ENCODE data around the gene RBM12. TPM values are rescaled to one million over a fixed set of nuclear protein-coding genes. Genes with fewer than 3 reads are reported as not detected.

RBM12 gene
- total and polyA plus RNA-seq, 2 donors (not counting 1 experiment from before 2014, with no cell fraction given), result 52.7 to 144 TPM

DNA sequence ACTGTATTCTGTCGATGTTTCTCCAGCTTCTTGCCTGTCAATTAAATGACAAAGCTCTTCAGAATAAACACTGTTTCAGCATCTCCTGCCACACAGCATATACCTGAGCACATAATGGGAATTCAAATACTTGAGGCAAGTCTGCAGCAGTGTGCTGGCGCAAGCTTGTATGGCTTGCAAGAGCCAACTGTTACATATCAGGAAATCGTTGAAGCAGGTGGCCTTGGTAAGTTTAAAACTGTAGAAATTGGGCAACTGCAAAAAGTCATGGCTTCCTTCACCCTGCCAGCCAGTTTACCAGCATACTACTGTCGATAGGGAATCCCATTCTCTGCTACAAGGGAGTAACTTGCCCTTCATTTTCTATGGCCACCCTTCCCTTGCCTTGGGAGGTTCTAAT lies 23.0 kb downstream of the RBM12 start:
- no peaks in the 10 kb centered on the region for H3K27me3 ChIP-seq (replicated peaks in 1 of 4; ENCODE audit: control extremely low read depth in 1 of 4, control insufficient read depth in 3 of 4, insufficient read depth in 4 of 4, low read length in 3 of 4)
- no peaks in the 10 kb centered on the region for H3K4me1 ChIP-seq (ENCODE audit: control insufficient read depth in 2 of 2, insufficient read depth in 2 of 2, low read length in 2 of 2)
- Mint-ChIP-seq H3K27ac (no peak overlapping the region), H3K4me1 (peaks cover 68% of the 10 kb centered on the region), H3K27me3 (no peaks in the 10 kb centered on the region), H3K4me3 (no peak overlapping the region), H3K9me3 (ENCODE audit: insufficient read depth) (no peaks in the 10 kb centered on the region)
- ChIA-PET CTCF (no interaction called here), POLR2A (no interaction called here)
- H3K9ac ChIP-seq (ENCODE audit: low read length), result no peak overlapping the region
- peaks cover 72% of the 10 kb centered on the region for H4K20me1 ChIP-seq (ENCODE audit: control insufficient read depth, insufficient read depth, low read length, poor library complexity, severe bottlenecking)
- no peak overlapping the region for H2AFZ ChIP-seq (ENCODE audit: insufficient read depth, low read depth, low read length, poor library complexity, severe bottlenecking)
- no peak overlapping the region for H3K4me2 ChIP-seq (replicated peaks; ENCODE audit: low read depth, low read length, poor library complexity, severe bottlenecking)
- no peaks in the 10 kb centered on the region for H3K36me3 ChIP-seq (replicated peaks in 1 of 2; ENCODE audit: control extremely low read depth in 1 of 2, control insufficient read depth in 1 of 2, extremely low read depth in 1 of 2, insufficient read depth in 2 of 2, low read length in 1 of 2)
- DNase-seq, result no peak
- TF ChIP-seq, protein P1, sequence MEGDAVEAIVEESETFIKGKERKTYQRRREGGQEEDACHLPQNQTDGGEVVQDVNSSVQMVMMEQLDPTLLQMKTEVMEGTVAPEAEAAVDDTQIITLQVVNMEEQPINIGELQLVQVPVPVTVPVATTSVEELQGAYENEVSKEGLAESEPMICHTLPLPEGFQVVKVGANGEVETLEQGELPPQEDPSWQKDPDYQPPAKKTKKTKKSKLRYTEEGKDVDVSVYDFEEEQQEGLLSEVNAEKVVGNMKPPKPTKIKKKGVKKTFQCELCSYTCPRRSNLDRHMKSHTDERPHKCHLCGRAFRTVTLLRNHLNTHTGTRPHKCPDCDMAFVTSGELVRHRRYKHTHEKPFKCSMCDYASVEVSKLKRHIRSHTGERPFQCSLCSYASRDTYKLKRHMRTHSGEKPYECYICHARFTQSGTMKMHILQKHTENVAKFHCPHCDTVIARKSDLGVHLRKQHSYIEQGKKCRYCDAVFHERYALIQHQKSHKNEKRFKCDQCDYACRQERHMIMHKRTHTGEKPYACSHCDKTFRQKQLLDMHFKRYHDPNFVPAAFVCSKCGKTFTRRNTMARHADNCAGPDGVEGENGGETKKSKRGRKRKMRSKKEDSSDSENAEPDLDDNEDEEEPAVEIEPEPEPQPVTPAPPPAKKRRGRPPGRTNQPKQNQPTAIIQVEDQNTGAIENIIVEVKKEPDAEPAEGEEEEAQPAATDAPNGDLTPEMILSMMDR (IDR thresholded peaks at IDR 0.05), result no peak
- TF ChIP-seq EZH2 (IDR thresholded peaks at IDR 0.05; ENCODE audit: borderline replicate concordance, insufficient read depth, low read depth, low read length, poor library complexity, severe bottlenecking), result no peak
- 94% methylated on average over 2 of the region's 4 CpGs for WGBS (ENCODE audit: insufficient coverage)
- no peak for ATAC-seq (ENCODE audit: low read depth)
- no peak overlapping the region for H3K27ac ChIP-seq (ENCODE audit: low read length in 2 of 2)
- H3K4me3 ChIP-seq (ENCODE audit: control extremely low read depth in 1 of 5, extremely low read depth in 1 of 5, insufficient read depth in 1 of 5, low read depth in 2 of 5, low read length in 4 of 5), result no peak overlapping the region
- H3K9me3 ChIP-seq (ENCODE audit: control extremely low read depth in 1 of 3, control insufficient read depth in 2 of 3, insufficient read depth in 1 of 3, low read length in 2 of 3), result no peaks in the 10 kb centered on the region
- H3K79me2 ChIP-seq (ENCODE audit: control insufficient read depth, insufficient read depth, low read length), result peaks cover 97% of the 10 kb centered on the region
- intact Hi-C loops (cut with micrococcal nuclease), result no loop called here

DNA sequence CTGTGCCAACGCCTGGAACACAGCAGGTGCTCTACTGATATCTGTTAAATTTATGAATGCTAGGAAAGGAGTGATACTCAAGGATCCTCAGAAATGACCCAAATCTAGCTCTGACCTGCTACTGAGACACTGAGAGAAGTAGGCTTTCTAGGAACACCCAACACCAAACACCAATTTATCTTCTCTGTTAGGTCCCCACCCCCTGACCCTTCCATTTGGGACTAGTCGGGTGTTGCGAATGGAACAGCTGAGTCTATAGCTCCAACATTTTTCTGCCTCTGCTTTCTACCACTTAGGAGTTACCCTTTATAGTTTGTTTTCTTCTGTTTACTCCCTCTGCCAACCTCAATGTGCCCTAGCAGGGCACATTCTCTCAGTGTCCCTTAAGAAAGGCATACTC lies 24.0 kb downstream of the RBM12 start:
- ChIA-PET POLR2A (no interaction called here), CTCF (interaction anchor here (0.8 to 1.6 kb wide), 2 partner anchors 17 to 40 kb away, joined by 3 read pairs; no protein-coding TSS in a partner anchor)
- Histone ChIP-seq H3K27ac (ENCODE audit: low read length in 2 of 2) (no peak overlapping the region), H3K4me3 (ENCODE audit: control extremely low read depth in 1 of 5, extremely low read depth in 1 of 5, insufficient read depth in 1 of 5, low read depth in 2 of 5, low read length in 4 of 5) (no peak overlapping the region), H4K20me1 (ENCODE audit: control insufficient read depth, insufficient read depth, low read length, poor library complexity, severe bottlenecking) (peaks cover 72% of the 10 kb centered on the region), H3K4me2 (replicated peaks; ENCODE audit: low read depth, low read length, poor library complexity, severe bottlenecking) (no peak overlapping the region), H2AFZ (ENCODE audit: insufficient read depth, low read depth, low read length, poor library complexity, severe bottlenecking) (no peak overlapping the region), H3K4me1 (ENCODE audit: control insufficient read depth in 2 of 2, insufficient read depth in 2 of 2, low read length in 2 of 2) (no peaks in the 10 kb centered on the region), H3K36me3 (replicated peaks in 1 of 2; ENCODE audit: control extremely low read depth in 1 of 2, control insufficient read depth in 1 of 2, extremely low read depth in 1 of 2, insufficient read depth in 2 of 2, low read length in 1 of 2) (no peaks in the 10 kb centered on the region), H3K79me2 (ENCODE audit: control insufficient read depth, insufficient read depth, low read length) (peaks cover 96% of the 10 kb centered on the region), H3K9ac (ENCODE audit: low read length) (no peak overlapping the region), H3K27me3 (replicated peaks in 1 of 4; ENCODE audit: control extremely low read depth in 1 of 4, control insufficient read depth in 3 of 4, insufficient read depth in 4 of 4, low read length in 3 of 4) (no peaks in the 10 kb centered on the region), H3K9me3 (ENCODE audit: control extremely low read depth in 1 of 3, control insufficient read depth in 2 of 3, insufficient read depth in 1 of 3, low read length in 2 of 3) (no peaks in the 10 kb centered on the region)
- H3K4me3 Mint-ChIP-seq, result no peak overlapping the region
- DNase-seq, result no peak
- no peak overlapping the region for H3K27ac Mint-ChIP-seq
- ATAC-seq (ENCODE audit: low read depth), result no peak
- 90% methylated on average over 2 of the region's 3 CpGs for WGBS (ENCODE audit: insufficient coverage)
- TF ChIP-seq EZH2 (IDR thresholded peaks at IDR 0.05; ENCODE audit: borderline replicate concordance, insufficient read depth, low read depth, low read length, poor library complexity, severe bottlenecking), result no peak
- TF ChIP-seq, protein P1 (IDR thresholded peaks at IDR 0.05), result no peak
- intact Hi-C loops (cut with micrococcal nuclease), result no loop called here
- no peaks in the 10 kb centered on the region for H3K27me3 Mint-ChIP-seq
- no peaks in the 10 kb centered on the region for H3K9me3 Mint-ChIP-seq (ENCODE audit: insufficient read depth)
- H3K4me1 Mint-ChIP-seq, result peaks cover 65% of the 10 kb centered on the region
